A673 (cell line): ENCODE data around the gene BCKDK. TPM values are rescaled to one million over a fixed set of nuclear protein-coding genes. Genes with fewer than 3 reads are reported as not detected.
"Not testable (repeated sequence)": the region's sequence is repeated elsewhere in the genome, so short reads cannot be mapped to it uniquely, and the experiment has no call there.

ENCODE experiments used
- BruUV-seq: library from RNA; stranded (reverse); fragments of 400-500 nt; replicated peaks from 2 replicates; lab custom pipeline; 2021; lab: Mats Ljungman, UMichigan
- CTCF ChIA-PET: fragments of 300-600 bp; sonication (Branson Sonifier 250); formaldehyde crosslinking; loops from one replicate; lab custom pipeline; 2022; ENCODE audit warnings: antibody characterized with exemption; lab: Charles Lee
- POLR2A ChIA-PET: fragments of 300-600 bp; sonication (Branson Sonifier 250); formaldehyde crosslinking; loops from one replicate; lab custom pipeline; 2022; ENCODE audit warnings: antibody characterized with exemption; ENCODE audit not compliant: low non-redundant PET; lab: Charles Lee
- DNase-seq: peaks from one replicate; pipeline ENCODE4 v3.0.0-alpha.2; 2015; ENCODE audit warnings: low spot score
- H3K27ac ChIP-seq: fragments of 200-600 bp; sonication (generic); 2 replicates; pipeline ENCODE4 v1.5.1; 2016; ENCODE audit warnings: mixed run types, low read depth, mild to moderate bottlenecking, mixed read lengths, antibody characterized with exemption, low read length; ENCODE audit not compliant: poor library complexity, severe bottlenecking
- H3K27me3 ChIP-seq: fragments of 200-600 bp; sonication (generic); replicated peaks from 2 replicates; pipeline ENCODE4 v1.6.1; 2017; ENCODE audit warnings: mixed run types, low read depth, mild to moderate bottlenecking, mixed read lengths, antibody characterized with exemption, low read length; ENCODE audit not compliant: insufficient read depth, poor library complexity
- H3K36me3 ChIP-seq: fragments of 200-600 bp; sonication (generic); 2 replicates; pipeline ENCODE4 v1.6.1; 2016; ENCODE audit warnings: mixed run types, mild to moderate bottlenecking, mixed read lengths, antibody characterized with exemption, low read length; ENCODE audit not compliant: insufficient read depth, poor library complexity, severe bottlenecking
- H3K4me1 ChIP-seq: fragments of 200-600 bp; sonication (generic); 2 replicates; pipeline ENCODE4 v1.6.1; 2017; ENCODE audit warnings: mixed run types, mild to moderate bottlenecking, mixed read lengths, antibody characterized with exemption, low read length; ENCODE audit not compliant: insufficient read depth, poor library complexity, severe bottlenecking
- H3K4me3 ChIP-seq: fragments of 200-600 bp; sonication (generic); 2 replicates; pipeline ENCODE4 v1.5.1; 2016; ENCODE audit warnings: low read depth, mixed run types, mild to moderate bottlenecking, mixed read lengths, low read length; ENCODE audit not compliant: poor library complexity, severe bottlenecking
- H3K9me3 ChIP-seq: fragments of 200-600 bp; sonication (generic); 2 replicates; pipeline ENCODE4 v1.6.1; 2016; ENCODE audit warnings: mixed run types, low read depth, mild to moderate bottlenecking, mixed read lengths, antibody characterized with exemption, low read length; ENCODE audit not compliant: poor library complexity, severe bottlenecking
- CTCF ChIP-seq: fragments of 300-800, 200-600 bp; sonication (generic); conservative IDR thresholded peaks from 2 replicates; pipeline ENCODE4 v1.5.1; 2017; ENCODE audit warnings: low read depth, mild to moderate bottlenecking, antibody characterized with exemption, low read length, moderate library complexity, mixed read lengths
- EZH2 ChIP-seq: fragments of 200-600 bp; sonication (generic); IDR thresholded peaks from 2 replicates; pipeline ENCODE4 v1.6.1; 2017; ENCODE audit warnings: borderline replicate concordance, low read depth, mild to moderate bottlenecking, mixed read lengths, antibody characterized with exemption, low read length; ENCODE audit not compliant: poor library complexity, severe bottlenecking
- intact Hi-C: fragments of 100-400 bp; cut with micrococcal nuclease; formaldehyde crosslinking; loops from one replicate; pipeline ENCODE4 v1.10.0; 2022; ENCODE audit not compliant: unreplicated experiment
- total RNA-seq: library from RNA; stranded (reverse); gene quantifications from 2 replicates; pipeline ENCODE4 v1.2.3, GENCODE V29; 2021

The BCKDK gene
- total RNA-seq, 1 experiment from 2014 or later = 36.6 TPM

DNA sequence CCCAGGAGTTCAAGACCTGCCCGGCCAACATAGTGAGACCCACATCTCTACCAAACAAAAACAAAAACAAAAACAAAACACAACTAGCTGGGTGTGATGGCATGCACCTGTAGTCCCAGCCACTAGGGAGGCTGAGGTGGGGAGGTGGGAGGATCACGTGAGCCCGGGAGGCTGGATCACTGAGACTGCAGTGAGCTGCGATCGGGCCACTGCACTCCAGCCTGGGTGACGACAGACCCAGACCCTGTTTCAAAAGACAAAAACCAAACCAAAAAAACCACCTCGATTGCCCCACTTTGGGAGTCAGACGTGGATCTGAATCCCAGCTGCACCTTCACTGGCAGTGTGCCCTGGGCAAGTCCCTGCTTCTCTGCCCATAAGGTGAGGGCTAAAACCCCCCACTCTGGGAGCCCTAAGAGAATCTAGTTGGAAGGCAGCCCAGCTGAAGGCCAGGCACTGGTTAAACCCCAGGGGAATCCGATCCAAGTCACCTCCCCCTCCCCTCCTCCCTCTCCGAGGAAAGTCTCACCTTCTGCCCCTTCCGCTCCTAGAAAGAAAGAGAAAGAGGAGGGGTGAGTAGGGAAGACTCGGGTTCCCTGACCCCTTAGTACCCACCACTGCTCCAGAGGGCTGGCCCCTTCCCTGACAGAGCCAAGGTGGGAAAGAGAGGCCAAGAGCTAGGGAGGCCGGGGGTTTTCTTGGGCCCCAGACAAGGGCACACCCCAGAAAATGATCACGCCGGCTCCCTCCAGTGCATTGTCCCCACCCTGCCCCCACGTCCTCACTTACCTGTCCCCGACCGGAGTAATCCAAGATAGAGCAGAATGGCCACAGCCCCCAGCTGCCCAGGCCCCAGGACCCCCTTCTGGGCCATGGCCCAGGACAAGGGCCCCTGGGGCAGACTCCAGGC, 26.7 kb downstream of the BCKDK start:
- POLR2A ChIA-PET = no interaction called here
- Histone ChIP-seq H3K9me3 (no peaks in the 10 kb centered on the region), H3K27ac (no peak overlapping the region), H3K4me3 (no peak overlapping the region), H3K36me3 (peaks cover 8% of the 10 kb centered on the region), H3K4me1 (no peaks in the 10 kb centered on the region), H3K27me3 (no peaks in the 10 kb centered on the region)
- TF ChIP-seq EZH2 (no peak), CTCF (no peak)
- no TSS peak for BruUV-seq
- CTCF ChIA-PET = no interaction called here
- DNase-seq = no peak
- intact Hi-C loops = no loop called here

- BruUV-seq = no TSS peak
- no peaks in the 10 kb centered on the region for H3K27me3 ChIP-seq
- no peak within 1 kb of the TSS for H3K27ac ChIP-seq
- H3K9me3 ChIP-seq = no peaks in the 10 kb centered on the region
- ChIA-PET POLR2A (interaction anchor here (0.6 kb wide), 1 partner anchor 166 kb away, joined by 3 read pairs; no protein-coding TSS in a partner anchor), CTCF (no interaction called here)
- intact Hi-C loops = no loop called here
- no peak for DNase-seq
- H3K4me1 ChIP-seq = no peaks in the 10 kb centered on the region
- TF ChIP-seq EZH2 (no peak), CTCF (no peak)
- H3K4me3 ChIP-seq = no peak within 1 kb of the TSS
- H3K36me3 ChIP-seq = peaks cover 5% of the 10 kb centered on the region
These were observed 27.5 kb downstream of the BCKDK start, which contains the start of gene PRSS8 for GRCh38 chr16:31135535-31136286. Gene PRSS8, minus strand, starts transcription at chr16:31135727. Its CDS starts 229 bp downstream, at chr16:31135498.

DNA sequence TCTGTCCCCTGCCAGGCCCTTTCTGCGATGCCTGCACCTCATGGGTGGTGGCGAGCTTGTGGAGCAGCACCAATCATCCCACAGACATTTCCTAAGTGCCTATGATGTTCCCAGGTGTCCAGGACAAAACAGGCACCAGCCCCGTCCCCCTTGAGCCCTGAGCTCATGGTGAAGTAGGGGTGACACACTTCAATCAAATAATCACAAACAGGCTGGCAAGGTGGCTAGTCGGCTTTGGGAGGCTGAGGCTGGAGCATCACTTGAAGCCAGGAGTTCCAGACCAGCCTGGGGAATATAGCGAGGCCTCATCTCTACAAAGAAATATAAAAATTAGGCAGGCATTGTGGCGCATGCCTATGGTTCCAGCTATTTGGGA, 28.1 kb downstream of the BCKDK start:
- Histone ChIP-seq H3K9me3 (no peaks in the 10 kb centered on the region), H3K27ac (no peak overlapping the region), H3K4me1 (peaks cover under 1% of the 10 kb centered on the region), H3K36me3 (no peaks in the 10 kb centered on the region), H3K27me3 (no peaks in the 10 kb centered on the region), H3K4me3 (no peak overlapping the region)
- TF ChIP-seq CTCF (no peak), EZH2 (no peak)
- CTCF ChIA-PET = no interaction called here
- intact Hi-C loops = no loop called here
- DNase-seq = no peak
- POLR2A ChIA-PET = interaction anchor here (0.6 kb wide), 1 partner anchor 167 kb away, joined by 3 read pairs; no protein-coding TSS in a partner anchor
- BruUV-seq = no TSS peak

GRCh38 chr16:31136822-31137499, 28.8 kb downstream of the BCKDK start:
- POLR2A ChIA-PET = not testable (repeated sequence)

More at GRCh38 chr16:31136822-31137499, 28.8 kb downstream of the BCKDK start:
- BruUV-seq, CTCF ChIA-PET, intact Hi-C loops, DNase-seq, H3K4me1 ChIP-seq, H3K27ac ChIP-seq, H3K4me3 ChIP-seq, H3K9me3 ChIP-seq, H3K27me3 ChIP-seq, H3K36me3 ChIP-seq: not testable (repeated sequence)
